Measurements from ENCODE around the gene HS6ST2.

The HS6ST2 gene

DNA sequence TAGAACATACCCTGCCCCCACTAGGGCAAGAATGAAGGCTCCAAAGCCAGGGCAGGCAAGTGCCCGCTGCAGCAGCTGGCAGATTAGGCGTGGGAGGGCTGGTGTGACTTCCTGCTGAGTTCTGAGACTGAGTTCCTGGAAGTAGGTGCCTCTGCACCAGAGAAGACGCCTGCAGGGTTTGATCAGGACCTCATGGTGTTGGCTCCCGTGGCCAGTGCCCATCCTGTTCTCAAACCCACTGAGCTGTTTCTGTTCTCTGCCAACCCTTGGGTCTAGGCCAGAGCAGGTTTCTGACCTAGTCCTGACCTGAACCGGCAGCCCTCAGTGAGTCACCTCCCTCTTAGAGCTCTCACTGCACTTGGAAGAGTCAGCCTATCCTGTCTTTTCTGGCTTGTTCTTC is 220.7 kb downstream of the HS6ST2 start:
- no peak for DNase-seq

DNA sequence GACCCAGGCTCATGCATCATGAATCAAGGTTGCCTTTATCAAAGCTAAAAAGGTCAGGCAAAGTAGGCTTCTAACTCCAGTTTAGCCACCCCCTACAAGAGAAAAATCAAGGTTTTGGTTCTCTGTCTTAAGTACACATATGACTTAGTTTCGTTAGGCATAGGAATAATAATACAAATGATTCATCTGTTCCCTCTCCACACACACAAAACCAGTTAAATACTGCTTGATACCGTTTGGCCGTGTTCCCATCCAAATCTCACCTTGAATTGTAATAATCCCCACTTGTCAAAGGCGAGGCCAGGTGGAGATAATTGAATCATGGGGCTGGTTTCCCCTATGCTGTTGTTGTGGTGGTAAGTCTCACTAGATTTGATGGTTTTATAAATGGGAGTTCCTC is 226.2 kb downstream of the HS6ST2 start:
- no peak for DNase-seq

DNA sequence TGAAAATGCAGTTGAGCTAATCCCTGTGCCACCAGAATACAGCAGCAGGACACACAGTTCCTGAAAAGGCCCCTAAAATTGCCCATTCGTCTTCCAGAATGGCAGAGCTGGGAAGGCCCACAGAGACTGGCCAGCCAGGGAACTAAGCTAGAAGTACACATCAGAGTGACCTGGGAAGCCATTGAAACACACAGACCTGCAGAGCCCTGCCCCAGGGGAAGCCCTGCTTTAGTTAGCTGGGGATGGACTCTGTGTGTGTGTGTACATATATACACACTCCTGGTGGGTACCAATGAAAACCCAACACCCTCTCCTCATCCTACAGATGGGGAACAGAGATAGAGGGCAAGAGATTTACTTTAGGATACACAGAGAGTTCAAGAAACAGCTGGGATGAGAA is 227.7 kb downstream of the HS6ST2 start:
- no peak for DNase-seq

DNA sequence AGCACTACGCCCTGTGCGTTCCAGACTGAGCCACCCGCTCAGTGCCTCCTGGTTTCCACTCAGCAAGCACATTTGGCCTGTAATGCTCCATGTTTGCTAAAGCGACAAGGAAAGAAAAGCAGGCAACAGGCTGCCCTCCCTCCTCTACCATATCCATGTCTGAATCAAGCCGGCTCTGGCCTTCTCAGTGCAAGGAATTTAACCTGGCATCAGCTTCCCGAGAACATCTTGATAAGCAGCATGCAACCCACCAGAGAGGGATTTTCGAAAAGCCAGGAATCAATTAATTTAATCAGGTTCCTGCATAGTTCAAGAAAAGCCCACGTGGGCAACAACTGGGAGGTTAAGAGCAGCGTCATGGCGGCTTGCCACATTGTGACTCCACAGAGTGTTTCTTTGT is 228.2 kb downstream of the HS6ST2 start:
- DNase-seq, result no peak

DNA sequence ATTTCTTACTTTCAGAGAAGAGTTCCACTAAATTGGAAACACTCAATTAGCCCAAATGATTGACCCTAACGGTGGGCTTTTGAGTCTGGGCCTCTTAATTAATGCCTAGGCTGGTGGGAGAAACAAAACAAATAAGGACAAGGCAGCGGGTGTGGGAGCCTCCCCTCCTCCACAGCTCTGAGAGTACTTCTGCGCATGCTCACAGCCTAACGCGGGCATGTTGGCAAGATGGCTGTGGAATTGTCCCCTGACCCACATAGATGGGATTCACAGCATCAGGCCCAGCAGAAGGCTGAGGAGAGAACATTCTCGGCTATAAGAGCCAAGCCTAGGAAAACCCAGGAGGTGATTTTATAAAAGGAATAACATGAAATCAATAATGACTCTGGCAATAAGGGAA is 230.1 kb downstream of the HS6ST2 start:
- DNase-seq, result no peak

DNA sequence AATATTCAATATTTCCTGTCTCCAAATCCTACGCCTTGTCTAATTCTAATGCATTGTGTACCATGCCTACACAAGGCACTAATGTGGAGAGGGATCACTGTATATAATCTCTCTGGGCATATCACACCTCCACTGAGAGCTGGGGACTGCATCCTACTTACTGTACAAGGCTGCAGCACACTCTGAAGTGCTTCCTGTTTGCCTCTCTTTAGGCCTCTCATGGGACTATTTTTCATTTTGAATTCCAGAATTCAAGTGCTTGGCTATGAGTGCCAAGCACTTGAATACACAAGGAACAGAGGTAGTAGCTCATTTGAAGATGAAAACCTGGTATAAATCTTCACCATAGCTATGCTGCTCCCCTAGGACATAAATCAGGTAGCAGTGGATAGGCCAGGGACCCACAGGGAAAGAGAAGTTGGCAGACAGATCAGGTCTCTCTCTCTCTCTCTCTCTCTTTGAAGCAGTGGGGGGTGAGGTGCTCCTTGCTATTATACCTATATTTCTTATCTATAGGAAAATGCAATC is 239.9 kb downstream of the HS6ST2 start:
- no peak for DNase-seq

DNA sequence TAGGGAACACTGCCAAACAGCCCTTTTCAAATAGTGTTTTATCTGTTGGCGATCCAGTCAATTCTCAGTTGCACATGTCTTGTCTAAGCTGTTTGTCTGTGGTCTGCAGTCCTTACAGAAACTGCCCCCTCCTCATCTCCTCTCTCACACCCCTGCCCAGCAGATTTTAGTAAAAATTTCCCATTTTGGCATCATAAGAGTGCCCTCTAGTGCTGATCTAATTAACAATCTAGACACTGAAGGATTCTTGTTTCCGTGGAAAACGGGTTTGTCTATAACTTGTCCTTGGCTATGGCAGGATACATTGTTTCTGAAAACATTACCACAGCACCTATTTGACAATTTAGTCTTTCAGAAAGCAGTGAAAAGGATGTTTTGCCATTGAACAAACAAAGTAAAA is 242.4 kb downstream of the HS6ST2 start:
- no peak for DNase-seq

DNA sequence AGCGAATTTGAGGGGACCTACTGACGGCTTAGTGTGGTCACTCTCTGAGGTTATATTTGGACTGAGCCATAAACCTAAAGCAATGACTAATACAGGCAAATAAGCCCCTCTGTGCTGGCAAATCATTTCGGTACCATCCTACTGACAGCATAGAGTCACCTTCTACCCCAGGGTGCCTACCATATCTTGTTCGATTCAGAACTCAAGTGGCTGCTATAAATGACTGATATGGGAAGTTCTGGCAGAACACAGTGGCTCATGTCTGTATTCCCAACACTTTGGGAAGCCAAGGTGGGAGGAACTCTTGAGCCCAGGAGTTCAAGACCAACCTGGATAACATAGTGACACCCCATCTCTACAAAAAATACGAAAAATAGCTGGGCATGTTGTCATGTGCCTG is 243.5 kb downstream of the HS6ST2 start:
- DNase-seq, result no peak

DNA sequence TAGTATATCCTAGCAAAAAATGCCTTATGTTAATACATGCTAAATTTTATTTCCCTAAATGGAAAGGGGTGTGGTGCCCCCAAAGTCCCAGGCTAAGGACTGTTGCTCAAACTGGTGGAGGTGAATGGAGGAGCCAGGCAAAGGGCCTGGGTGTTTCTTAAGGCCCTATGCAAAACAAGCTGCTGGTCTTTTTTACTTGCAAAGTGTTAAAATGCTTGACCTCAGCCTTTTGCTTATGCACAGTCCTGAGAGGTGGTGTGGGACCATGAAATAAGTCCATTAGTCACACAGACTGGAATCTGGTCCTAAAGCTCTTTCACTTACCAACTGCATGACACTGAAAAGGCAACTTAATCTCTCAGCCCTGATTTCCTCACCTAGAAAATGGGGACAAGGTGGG is 246.1 kb downstream of the HS6ST2 start:
- DNase-seq, result no peak

DNA sequence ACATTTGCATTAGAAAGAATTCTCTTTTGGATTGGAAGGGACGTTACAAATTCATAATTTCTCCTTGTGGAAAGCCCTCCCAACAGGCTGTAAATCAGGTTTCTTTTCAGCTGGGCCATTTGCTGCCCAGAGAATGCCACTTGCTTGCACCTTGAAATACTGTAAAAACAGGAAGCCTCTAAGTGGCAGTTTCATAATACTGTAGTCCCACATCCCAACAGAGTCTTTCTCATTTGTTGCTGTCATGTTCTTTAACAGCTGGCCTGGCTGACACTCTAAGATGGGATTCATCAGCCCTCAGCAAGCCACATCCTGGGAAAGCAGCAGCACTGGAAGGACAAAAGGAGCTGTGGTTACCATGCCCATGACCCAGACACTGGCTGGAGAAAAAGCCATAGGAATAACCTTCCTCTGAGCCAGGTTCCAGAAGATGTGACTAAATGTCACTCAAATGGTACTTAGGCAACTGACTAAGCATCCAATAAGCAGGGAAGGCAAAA is 247.7 kb downstream of the HS6ST2 start:
- no peak for DNase-seq

DNA sequence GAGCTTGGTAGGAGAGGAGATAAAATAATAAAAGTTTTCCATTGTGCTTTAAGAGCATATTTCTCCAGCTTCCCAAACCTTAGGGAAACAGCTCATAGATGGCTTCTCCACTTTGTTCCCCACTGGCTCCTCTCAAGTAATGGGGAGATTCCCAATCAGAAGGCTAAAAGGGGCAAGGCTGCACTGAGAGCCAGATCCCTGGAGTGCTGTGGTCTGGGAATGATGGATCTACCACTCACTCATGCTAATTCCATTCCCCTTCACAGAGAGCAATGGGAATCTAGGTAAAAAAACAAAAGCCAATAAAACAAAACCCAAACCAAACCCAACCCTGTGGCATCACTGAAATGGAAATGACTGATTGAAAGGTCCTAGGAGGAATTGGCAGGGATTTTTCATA is 249.9 kb downstream of the HS6ST2 start:
- DNase-seq, result no peak

DNA sequence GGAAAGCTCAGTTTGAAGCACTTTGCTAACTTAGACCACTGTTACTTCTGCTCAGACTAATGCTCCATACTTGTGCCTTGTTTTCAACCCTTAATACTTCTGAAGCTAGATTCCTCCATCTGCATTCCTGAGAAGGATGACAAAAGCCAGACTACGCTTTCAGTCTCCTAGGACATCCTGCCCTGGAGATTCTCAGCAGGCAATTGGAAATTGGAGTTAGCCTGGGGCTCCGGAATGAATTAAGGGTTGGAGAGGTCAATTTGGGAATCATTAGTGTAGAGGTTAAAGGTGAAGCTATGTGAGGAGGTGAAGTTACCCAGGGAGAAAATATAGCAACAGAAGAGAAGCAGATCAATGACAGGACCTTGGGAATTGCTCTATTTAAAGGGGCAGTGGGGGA is 253.7 kb downstream of the HS6ST2 start:
- DNase-seq, result no peak

DNA sequence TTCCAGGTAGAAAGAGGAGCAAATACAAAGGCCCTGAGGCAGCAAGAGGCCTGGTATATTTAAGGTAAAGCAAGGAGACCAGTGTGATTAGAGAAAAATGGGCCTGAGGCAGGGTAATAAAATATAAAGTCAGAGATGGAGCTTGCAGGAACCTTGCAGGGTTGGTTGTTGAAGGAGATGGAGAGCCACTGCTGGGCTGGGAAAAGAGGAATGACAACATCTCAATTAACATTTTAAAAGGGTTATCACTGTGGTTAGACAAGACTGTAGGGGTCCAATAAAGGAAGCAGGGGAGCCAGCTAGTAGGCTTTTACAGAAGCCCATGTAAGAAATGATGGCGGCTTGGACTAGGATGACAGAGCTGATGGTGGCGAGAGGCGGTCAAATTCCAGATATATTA is 264.0 kb downstream of the HS6ST2 start:
- DNase-seq, result no peak

DNA sequence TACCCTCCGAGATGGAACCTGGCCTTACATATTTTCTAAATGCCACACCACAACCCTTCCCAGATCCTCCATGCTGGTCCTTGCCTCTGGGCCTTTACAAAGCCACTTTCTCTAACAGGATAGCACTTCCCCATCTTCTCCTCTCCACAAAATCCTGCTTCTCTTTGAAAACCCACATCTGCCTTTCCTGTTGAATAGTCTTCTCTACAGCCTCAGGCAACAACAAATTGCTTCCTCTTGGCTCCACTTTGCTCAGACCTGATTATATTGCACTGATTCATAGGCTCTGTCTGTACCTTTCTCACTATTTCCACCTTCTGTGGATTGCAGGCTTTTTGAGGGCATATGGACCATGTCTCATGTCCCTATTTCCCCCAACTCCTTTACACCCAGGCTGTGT is 265.9 kb downstream of the HS6ST2 start:
- no peak for DNase-seq

DNA sequence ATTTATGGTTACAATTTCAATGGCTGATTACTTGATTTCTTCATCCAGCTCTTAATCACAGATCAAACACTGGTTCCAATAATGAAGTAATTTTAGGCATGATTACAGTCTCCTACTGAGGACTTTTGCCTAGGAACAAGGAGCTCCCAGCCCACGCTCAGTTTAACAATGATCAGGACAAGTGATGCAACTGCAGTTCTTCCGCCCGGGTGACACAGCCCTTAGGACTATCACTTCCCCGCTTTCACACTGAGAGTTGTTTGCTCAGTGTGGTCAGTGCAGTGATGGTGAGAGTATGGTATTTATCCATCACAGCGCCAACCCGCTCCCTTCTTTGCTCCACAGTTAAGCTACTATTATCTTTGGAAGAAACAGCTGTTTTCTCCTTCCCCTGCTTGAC is 266.4 kb downstream of the HS6ST2 start:
- DNase-seq, result no peak

DNA sequence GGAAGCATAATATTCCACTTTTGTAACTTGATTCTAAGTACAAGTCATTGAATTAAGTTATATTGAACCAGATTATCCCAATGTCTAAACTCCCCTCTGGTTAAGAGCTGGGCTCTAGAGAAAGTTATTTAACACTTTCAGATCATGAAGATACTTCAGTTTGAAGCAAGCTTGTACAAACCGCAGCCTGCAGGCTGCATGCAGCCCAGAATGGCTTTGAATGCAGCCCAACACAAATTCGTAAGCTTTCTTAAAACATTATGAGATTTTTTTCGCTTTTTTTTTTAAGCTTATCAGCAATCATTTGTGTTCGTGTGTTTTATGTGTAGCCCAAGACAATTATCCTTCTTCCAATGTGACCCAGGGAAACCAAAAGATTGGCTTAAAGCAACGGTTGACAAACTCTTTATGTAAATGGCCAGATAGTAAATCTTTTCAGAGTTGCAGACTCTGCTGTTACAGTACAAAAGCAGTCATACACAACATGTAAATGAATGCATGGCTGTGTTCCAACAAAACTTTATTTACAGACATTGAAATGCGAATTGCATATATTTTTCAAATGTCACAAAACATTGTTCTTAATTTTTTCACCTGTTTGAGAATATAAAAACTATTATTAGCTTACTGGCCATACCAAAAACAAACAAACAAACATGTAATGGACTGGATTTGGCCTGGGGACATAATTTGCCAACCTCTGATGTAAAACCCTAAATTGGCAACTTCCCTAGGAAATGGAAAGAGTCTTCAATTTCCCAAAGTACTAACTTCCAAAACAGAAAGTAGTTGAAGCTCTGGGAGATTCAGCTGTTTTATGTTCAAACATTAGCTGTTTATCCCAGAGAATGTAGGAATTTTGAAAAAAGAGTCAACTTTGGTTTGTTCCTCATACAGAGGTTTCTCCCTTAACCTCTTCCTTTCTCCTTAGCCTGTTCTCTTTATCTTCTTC is 268.5 kb downstream of the HS6ST2 start:
- DNase-seq, result no peak

DNA sequence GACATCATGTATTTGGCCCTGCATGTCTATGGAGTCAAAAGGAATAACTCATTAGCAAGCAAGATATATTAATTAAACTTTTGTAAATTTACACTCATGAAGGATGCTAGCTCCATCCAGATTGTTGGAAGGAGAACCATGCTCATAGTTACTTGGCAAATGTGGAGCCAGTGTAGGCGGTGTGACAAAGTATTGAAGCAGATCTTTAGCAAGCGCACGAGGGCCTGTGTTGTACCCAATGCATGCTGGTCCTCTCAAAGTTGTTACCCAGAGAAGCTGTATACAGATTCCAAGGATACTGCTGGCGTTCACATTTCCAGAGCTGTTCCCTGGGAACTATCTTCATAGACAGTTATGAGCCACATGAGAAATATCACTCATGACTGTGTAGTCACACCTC is 273.2 kb downstream of the HS6ST2 start:
- DNase-seq, result no peak

DNA sequence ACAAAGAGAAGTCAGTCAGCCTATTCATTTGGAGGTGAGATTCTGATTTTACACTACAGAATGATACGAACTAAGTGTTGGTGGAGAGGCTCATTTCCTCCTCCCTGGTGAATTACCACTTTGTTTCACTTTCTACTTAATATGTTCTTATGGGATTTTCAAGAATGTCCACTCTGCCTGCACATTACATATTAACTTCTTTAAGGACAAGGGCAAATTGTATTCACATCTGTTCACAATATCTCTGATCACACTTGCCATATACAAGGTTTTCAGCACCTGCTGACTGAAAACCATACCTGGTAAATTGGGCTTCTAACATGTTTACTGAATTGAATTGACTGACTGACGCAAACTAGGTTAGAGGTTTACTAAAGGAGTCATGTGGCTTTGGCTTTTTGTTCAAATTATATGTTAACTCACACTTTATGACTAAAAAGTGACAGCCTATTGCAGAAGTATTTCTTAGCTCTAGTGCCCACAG is 281.2 kb downstream of the HS6ST2 start:
- DNase-seq, result no peak

DNA sequence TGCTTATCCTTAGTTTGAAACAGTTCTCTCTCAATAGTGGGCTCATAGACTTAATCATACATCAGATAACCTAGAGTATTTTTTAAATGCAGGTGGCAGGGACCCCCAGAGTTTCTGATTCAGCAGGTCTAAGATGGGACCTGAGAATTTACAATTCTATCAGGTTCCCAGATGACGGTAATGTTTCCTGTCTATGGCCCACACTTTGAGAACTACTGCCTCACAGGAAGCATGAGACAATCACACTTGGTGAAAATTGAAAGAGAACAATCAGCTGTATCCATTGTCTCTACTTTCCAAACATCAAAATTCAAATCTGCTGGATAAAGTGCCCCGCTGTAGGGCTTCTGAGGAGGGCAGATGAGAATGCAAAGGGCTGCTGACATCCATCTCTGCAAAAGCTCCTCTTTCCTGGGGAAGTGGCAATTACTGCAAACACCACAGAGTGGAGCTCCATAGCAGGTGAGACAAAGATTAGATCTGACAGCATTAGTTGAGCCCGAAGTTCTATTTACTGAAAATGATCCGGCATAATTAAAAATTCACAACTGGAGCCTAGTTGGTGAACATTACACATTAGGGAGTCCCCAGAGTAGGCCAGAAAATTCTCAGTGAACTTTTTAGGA is 281.8 kb downstream of the HS6ST2 start:
- DNase-seq, result no peak

DNA sequence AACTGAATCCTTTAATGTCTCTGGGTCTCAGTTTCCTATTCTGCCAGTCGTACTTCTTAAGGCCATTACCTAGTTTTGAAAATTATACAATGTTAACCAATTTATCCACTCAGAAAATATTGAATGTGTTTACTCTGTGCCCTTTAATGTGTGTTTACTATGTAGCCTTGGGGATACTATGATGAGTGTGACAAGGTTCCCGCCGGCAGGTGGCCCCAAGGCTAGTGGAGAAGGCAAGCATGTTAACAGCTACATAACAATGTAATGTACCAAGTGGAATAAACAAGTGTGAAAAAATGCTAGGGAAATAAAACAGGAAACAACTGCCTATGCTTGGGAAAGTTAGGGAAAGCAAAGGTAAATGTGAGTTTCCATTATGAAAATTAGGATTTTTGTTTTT is 282.3 kb downstream of the HS6ST2 start:
- no peak for DNase-seq

DNA sequence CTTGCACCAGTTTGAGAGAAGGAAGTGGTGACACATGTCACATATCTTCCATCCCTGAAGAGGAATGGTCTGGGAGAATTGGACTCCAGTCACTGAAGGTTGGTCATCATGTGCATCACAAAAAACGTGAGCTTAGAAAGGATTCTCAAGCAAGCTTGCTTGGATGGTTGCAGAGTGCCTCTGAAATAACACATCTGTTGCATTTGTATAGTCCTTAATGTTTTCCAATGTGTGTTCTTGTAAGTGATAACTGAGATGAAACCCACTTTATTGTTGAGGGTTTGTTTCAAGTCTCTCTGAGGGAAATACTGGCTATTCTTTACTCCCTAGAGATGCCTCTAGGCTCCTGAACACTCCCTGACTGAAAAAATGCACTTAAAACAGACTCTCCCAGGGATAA is 285.1 kb downstream of the HS6ST2 start:
- no peak for DNase-seq

DNA sequence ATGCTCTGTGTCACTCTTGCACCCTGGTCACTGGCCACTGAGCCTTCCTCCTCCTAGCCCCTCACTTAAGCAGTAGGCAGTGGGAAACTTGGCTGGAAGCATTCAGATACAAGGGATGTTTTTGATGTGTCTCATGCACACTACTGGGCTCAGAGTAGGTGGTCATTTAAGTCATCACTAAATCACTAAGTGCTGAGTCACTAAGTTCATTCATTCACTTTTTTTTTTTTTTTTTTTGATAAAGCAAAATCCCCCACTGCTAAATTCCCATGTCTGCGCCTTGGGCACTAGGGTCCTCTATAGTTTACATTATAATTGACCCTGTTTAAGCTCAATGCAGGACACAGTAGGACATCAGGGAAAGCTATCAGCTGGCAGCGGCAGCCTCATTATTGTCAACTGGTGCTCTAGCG is 287.2 kb downstream of the HS6ST2 start:
- peak; percentile 43 for DNase-seq

DNA sequence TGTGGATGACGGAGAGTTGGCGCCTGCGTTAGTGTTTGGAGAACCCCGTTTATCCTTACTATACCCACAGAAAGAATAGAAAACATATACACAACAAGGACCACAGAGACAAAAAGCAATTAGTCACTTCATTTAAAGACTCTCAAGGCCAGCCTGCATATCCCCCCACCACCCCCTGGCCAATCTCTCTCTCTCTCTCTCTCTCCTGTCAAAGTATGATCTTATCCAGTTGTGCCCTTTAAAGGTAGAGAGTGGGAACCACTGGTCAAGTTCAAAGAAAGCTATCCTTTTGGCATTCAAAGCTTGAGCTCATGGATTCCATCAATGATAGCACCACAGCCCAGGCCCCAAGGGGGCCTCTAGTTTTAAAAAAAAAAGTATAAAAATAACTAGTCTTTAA is 289.3 kb downstream of the HS6ST2 start:
- no peak for DNase-seq

DNA sequence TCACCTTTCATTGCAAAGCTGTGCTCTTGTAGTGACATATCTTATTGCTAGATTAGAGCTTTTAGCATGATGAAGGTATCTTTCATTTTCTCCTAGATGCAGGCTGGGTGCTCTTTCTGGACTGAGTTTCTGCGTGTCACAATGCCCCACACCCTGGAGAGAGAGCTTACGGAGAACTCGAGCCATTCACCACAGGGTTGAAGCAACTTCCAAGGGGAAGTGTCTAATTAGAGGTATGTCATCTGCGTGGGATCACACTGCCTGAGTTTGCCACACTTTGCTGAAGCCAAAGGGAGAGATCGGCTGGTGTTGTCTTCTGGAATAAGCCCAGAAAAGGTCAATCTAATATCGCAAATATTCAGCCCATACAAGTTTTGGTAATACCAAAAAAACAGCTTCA is 290.3 kb downstream of the HS6ST2 start:
- DNase-seq, result no peak

All from fibroblast of upper back skin (primary cell).